ENCODE data around the gene NCAM2. TPM values are rescaled to one million over a fixed set of nuclear protein-coding genes. Genes with fewer than 3 reads are reported as not detected.

Gene NCAM2
- total RNA-seq, 1 donor from 2014 or later, result 0.84 TPM

DNA sequence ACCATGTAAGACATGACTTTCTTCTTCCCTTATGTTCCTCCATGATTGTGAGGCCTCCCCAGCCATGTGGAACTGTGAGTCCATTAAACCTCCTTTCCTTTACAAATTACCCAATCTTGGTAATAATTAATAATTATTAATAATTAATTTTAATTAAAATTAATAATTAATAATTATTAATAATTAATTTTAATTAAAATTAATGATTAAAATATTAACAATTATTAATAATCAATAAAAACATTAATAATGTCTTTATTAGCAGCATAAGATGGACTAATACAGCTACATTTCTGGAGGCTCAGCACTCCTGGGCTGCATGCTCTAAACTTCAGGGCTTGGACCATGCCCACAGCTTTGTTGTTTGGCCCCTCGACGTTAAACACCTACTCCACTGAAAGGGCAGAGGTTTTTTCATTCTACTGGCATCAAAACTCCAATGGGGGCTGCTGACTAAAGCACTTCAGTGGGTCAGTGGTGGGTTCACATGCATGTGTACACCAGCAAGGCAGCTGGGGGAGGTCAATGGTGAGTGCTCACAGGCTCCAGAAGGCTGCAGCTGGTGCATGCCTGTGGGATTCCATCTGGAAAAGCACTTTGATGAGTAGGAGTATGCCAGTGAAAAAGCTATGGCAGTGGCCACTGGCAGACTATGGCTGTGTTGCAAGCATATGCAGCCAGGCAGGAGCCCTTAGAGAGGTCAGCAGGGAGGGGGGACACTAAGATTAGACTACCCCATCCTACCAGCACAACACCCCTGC lies 561.3 kb downstream of the NCAM2 start:
- TF ChIP-seq EZH2 (IDR thresholded peaks at IDR 0.05), result no peak
- no peaks in the 10 kb centered on the region for H3K27me3 ChIP-seq
- H3K9me3 ChIP-seq (ENCODE audit: low read depth), result peaks cover 2% of the 10 kb centered on the region
- no peak overlapping the region for H3K4me2 ChIP-seq
- no peaks in the 10 kb centered on the region for H3F3A ChIP-seq (ENCODE audit: low read depth)
- H3K27ac ChIP-seq, result no peak overlapping the region
- no peaks in the 10 kb centered on the region for H3K79me2 ChIP-seq (ENCODE audit: low read depth)
- peaks cover 5% of the 10 kb centered on the region for H3K4me1 Mint-ChIP-seq
- H3K27ac Mint-ChIP-seq, result no peak overlapping the region
- no peak overlapping the region for H3K9ac ChIP-seq
- no peaks in the 10 kb centered on the region for H3K36me3 ChIP-seq
- no peak overlapping the region for H3K4me3 Mint-ChIP-seq
- DNase-seq (ENCODE audit: low spot score), result no peak
- no peaks in the 10 kb centered on the region for H4K20me1 ChIP-seq (ENCODE audit: low read depth)
- H3K4me3 ChIP-seq, result no peak overlapping the region
- peaks cover 28% of the 10 kb centered on the region for H3K9me3 Mint-ChIP-seq
- H3K36me3 Mint-ChIP-seq, result no peaks in the 10 kb centered on the region
- no peak overlapping the region for H2AFZ ChIP-seq (replicated peaks)
- H3K27me3 Mint-ChIP-seq (ENCODE audit: insufficient read depth, low read depth), result no peaks in the 10 kb centered on the region
- no peaks in the 10 kb centered on the region for H3K4me1 ChIP-seq

All from neural progenitor cell (in vitro differentiated cells).